K562 (cell line): Measurements from ENCODE around the gene PRF1. TPM values are rescaled to one million over a fixed set of nuclear protein-coding genes. Genes with fewer than 3 reads are reported as not detected.

Source experiments
- ELF1 ChIP-seq: fragments of 200-800 bp; sonication (Bioruptor generic); IDR thresholded peaks from 2 replicates; pipeline ENCODE4 v1.6.1; 2016; ENCODE audit warnings: missing genetic modification characterization, missing compliant biosample characterization
- ELF4 ChIP-seq: fragments of 450-650 bp; formaldehyde crosslinking; IDR thresholded peaks from 2 replicates; pipeline ENCODE4 v1.4.0; 2022; ENCODE audit warnings: missing genetic modification characterization
- EP300 ChIP-seq: IDR thresholded peaks from 2 replicates; pipeline ENCODE4 v1.6.1; 2012; ENCODE audit warnings: low read length, improper control_type of control experiment
- ETV5 ChIP-seq: sonication (generic); formaldehyde crosslinking; IDR thresholded peaks from 2 replicates; pipeline ENCODE4 v1.4.0; 2020; ENCODE audit warnings: low read depth, mild to moderate bottlenecking, missing genetic modification reagents
- FOSL1 ChIP-seq: fragments of 200-800 bp; sonication (Bioruptor generic); conservative IDR thresholded peaks from 2 replicates; pipeline ENCODE4 v1.6.1; 2016; ENCODE audit warnings: missing genetic modification characterization, missing compliant biosample characterization
- KDM1A ChIP-seq, 2 experiments: fragments of 450-650 bp; IDR thresholded peaks; 2 replicates each; pipeline ENCODE4 v1.6.1; 2016; ENCODE audit warnings: mild to moderate bottlenecking in 2 of 2
- MAZ ChIP-seq, 2 experiments: fragments of 450-650 bp in 1 of 2; sonication (generic) in 1 of 2; formaldehyde crosslinking; IDR thresholded peaks in 1 of 2; conservative IDR thresholded peaks in 1 of 2; 2 replicates each; pipeline versions ENCODE4 v1.4.0 to v1.5.0; 2020; ENCODE audit warnings: mild to moderate bottlenecking in 1 of 2, missing genetic modification reagents in 1 of 2
- MTF1 ChIP-seq: fragments of 250-450 bp; sonication (Bioruptor Pico); IDR thresholded peaks from 2 replicates; pipeline ENCODE4 v1.9.0; 2021; ENCODE audit warnings: moderate library complexity, mild to moderate bottlenecking, inconsistent platforms, borderline replicate concordance
- MYC ChIP-seq, 2 experiments: fragments of 250-450 bp in 1 of 2; sonication (Bioruptor Pico) in 1 of 2; IDR thresholded peaks; 2 replicates each; pipeline versions ENCODE4 v1.5.1 to v1.6.1; 2012 to 2021; ENCODE audit warnings: low read depth in 2 of 2, borderline replicate concordance in 1 of 2, improper control_type of control experiment in 1 of 2, low read length in 1 of 2, mild to moderate bottlenecking in 1 of 2, moderate library complexity in 1 of 2
- POLR2G ChIP-seq: fragments of 200-400 bp; formaldehyde crosslinking; IDR thresholded peaks from 2 replicates; pipeline ENCODE4 v1.6.1; 2017; ENCODE audit warnings: low read depth, mild to moderate bottlenecking, antibody characterized with exemption, low read length, moderate library complexity
- RBFOX2 ChIP-seq: fragments of 200-400 bp; formaldehyde crosslinking; IDR thresholded peaks from 2 replicates; pipeline ENCODE4 v1.6.1; 2017; ENCODE audit warnings: low read depth, mild to moderate bottlenecking, low read length, moderate library complexity
- RCOR1 ChIP-seq, 2 experiments: IDR thresholded peaks; 2 replicates each; pipeline ENCODE4 v1.6.1; 2012; ENCODE audit warnings: low read depth in 2 of 2, low read length in 2 of 2, borderline replicate concordance in 1 of 2, improper control_type of control experiment in 1 of 2
- WHSC1 ChIP-seq: IDR thresholded peaks from one replicate; pipeline ENCODE4 v1.6.1; 2012; ENCODE audit warnings: low read length, control low read depth, inconsistent platforms
- ZBTB17 ChIP-seq: fragments of 450-650 bp; formaldehyde crosslinking; IDR thresholded peaks from 2 replicates; pipeline ENCODE4 v1.4.0; 2020; ENCODE audit warnings: mild to moderate bottlenecking
- ZBTB7A ChIP-seq: IDR thresholded peaks from 2 replicates; pipeline ENCODE4 v1.6.1; 2011; ENCODE audit warnings: low read depth, mild to moderate bottlenecking, low read length, moderate library complexity, borderline replicate concordance; ENCODE audit not compliant: control insufficient read depth
- ZNF174 ChIP-seq: fragments of 250-450 bp; sonication (Bioruptor Pico); IDR thresholded peaks from 2 replicates; pipeline ENCODE4 v1.4.0; 2020; ENCODE audit warnings: mild to moderate bottlenecking
- ZNF395 ChIP-seq: fragments of 200-800 bp; sonication (Bioruptor generic); IDR thresholded peaks from 2 replicates; pipeline ENCODE4 v1.6.1; 2017; ENCODE audit warnings: missing genetic modification characterization, missing compliant biosample characterization
- polyA plus RNA-seq, 8 experiments: library from polyadenylated mRNA; depleted of rRNA in 4 of 8; stranded (reverse) in 5 of 8; unstranded in 3 of 8; fragments of >200 nt; fragmentation: Nextera tagmentation in 2 of 8; fragmentation: Illumina TruSeq in 1 of 8; extraction: Ambion mirVana in 2 of 8; extraction: Trizol in 1 of 8; gene quantifications; 2 replicates each; pipeline versions ENCODE4 v1.2.1 to v1.2.3, GENCODE V29; 2011 to 2014; ENCODE audit warnings: inconsistent platforms in 1 of 8, missing spikeins in 1 of 8
- total RNA-seq, 7 experiments: library from RNA; depleted of rRNA in 6 of 7; stranded (reverse); fragments of >200 nt in 6 of 7; fragmentation: Illumina TruSeq in 2 of 7; extraction: Trizol in 2 of 7; gene quantifications; 2 replicates each; pipeline versions ENCODE4 v1.2.1 to v1.2.3, GENCODE V29; 2011 to 2021; ENCODE audit warnings: low replicate concordance in 1 of 7
- TF ChIP-seq, protein P1 (sequence below): sonication (generic); formaldehyde crosslinking; IDR thresholded peaks from 2 replicates; pipeline ENCODE4 v1.8.0; 2022; ENCODE audit warnings: missing genetic modification reagents, mild to moderate bottlenecking, moderate library complexity, borderline replicate concordance
- TF ChIP-seq, protein P2 (sequence below): sonication (generic); formaldehyde crosslinking; IDR thresholded peaks from 2 replicates; pipeline ENCODE4 v1.8.1; 2022; ENCODE audit warnings: missing genetic modification reagents

Gene PRF1
- total and polyA plus RNA-seq, 9 of the 15 experiments (the other 6 are each of a cell fraction or from before 2014, with no cell fraction given): 3.8 to 8.6 (median 6.3) TPM

GRCh38 chr10:70602665-70603448 is at the start of gene PRF1 (continued):
- TF ChIP-seq MYC (IDR thresholded peaks at IDR 0.05; ENCODE audit: low read depth, low read length) (peak; percentile 9; the same call in 1 of the 2 replicates), MYC (CRISPR knock-in tag; IDR thresholded peaks at IDR 0.05; ENCODE audit: borderline replicate concordance, low read depth) (no peak), ZNF395 (CRISPR knock-in tag) (peak; percentile 35; the same call in 1 of the 2 replicates), EP300 (0 out of 2 replicates have a peak, but pooled peaks have one; percentile 6), MAZ (CRISPR knock-in tag; conservative IDR thresholded peaks at IDR 0.05 in 1 of 2, IDR thresholded peaks at IDR 0.05 in 1 of 2) (0 out of 4 replicates have a peak, but pooled peaks of 1 of the 2 experiments have one; percentile 15), ELF1 (tag) (peak; percentile 23; the same call in 1 of the 2 replicates), MTF1 (no peak), KDM1A (IDR thresholded peaks at IDR 0.05) (no peak), ZBTB17 (CRISPR knock-in tag) (0 out of 2 replicates have a peak, but pooled peaks have one; percentile 16), ELF4 (CRISPR knock-in tag) (no peak), FOSL1 (tag) (0 out of 2 replicates have a peak, but pooled peaks have one; percentile 6), WHSC1 (peak; percentile 43), POLR2G (peak; percentile 65), RBFOX2 (peak; percentile 51; the same call in 1 of the 2 replicates), ZNF174 (CRISPR knock-in tag) (no peak), RCOR1 (IDR thresholded peaks at IDR 0.05; ENCODE audit: borderline replicate concordance in 1 of 2, low read depth in 2 of 2, low read length in 2 of 2) (0 out of 4 replicates have a peak, but pooled peaks of 1 of the 2 experiments have one; percentile 8), ZBTB7A (peak; percentile 40; the same call in 1 of the 2 replicates), ETV5 (0 out of 2 replicates have a peak, but pooled peaks have one; percentile 57)
- TF ChIP-seq, protein P1, sequence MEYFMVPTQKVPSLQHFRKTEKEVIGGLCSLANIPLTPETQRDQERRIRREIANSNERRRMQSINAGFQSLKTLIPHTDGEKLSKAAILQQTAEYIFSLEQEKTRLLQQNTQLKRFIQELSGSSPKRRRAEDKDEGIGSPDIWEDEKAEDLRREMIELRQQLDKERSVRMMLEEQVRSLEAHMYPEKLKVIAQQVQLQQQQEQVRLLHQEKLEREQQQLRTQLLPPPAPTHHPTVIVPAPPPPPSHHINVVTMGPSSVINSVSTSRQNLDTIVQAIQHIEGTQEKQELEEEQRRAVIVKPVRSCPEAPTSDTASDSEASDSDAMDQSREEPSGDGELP (CRISPR knock-in tag): 0 out of 2 replicates have a peak, but pooled peaks have one; percentile 24
- TF ChIP-seq, protein P2, sequence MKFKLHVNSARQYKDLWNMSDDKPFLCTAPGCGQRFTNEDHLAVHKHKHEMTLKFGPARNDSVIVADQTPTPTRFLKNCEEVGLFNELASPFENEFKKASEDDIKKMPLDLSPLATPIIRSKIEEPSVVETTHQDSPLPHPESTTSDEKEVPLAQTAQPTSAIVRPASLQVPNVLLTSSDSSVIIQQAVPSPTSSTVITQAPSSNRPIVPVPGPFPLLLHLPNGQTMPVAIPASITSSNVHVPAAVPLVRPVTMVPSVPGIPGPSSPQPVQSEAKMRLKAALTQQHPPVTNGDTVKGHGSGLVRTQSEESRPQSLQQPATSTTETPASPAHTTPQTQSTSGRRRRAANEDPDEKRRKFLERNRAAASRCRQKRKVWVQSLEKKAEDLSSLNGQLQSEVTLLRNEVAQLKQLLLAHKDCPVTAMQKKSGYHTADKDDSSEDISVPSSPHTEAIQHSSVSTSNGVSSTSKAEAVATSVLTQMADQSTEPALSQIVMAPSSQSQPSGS (CRISPR knock-in tag): no peak
- TF ChIP-seq, all 486 proteins: peak for 18
